ENCODE results near the gene TUT4.

TUT4 gene

DNA sequence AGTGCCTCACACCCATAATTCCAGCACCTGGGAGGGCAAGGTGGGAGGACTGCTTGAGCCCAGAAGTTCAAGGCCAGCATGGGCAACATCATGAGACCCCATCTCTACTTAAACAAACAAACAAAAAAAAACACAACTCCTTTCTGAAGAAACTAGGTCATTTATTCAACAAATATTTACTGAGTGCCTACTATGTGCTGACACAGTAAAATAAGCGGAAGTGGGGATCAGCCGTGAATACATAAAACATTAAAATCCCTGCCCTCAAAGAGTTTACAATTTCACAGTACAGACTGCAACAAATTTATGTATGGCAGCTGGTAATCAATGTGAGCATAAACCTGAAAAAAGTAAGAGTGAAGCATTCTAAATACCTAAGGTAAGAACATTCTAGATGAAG is 65.3 kb downstream of the TUT4 start:
- no peak for TF ChIP-seq CTCF (IDR thresholded peaks at IDR 0.05; ENCODE audit: low read depth, low read length)
- DNase-seq (ENCODE audit: extremely low read depth, low read depth) = no peak

- no peak for DNase-seq (ENCODE audit: extremely low read depth, low read depth)
- TF ChIP-seq CTCF (IDR thresholded peaks at IDR 0.05; ENCODE audit: low read depth, low read length) = no peak
Measured at GRCh38 chr1:52482326-52483004, 70.4 kb downstream of the TUT4 start.

- no peak for DNase-seq (ENCODE audit: extremely low read depth, low read depth)
- no peak for TF ChIP-seq CTCF (IDR thresholded peaks at IDR 0.05; ENCODE audit: low read depth, low read length)
Measured at GRCh38 chr1:52479076-52479475, 73.8 kb downstream of the TUT4 start.

DNA sequence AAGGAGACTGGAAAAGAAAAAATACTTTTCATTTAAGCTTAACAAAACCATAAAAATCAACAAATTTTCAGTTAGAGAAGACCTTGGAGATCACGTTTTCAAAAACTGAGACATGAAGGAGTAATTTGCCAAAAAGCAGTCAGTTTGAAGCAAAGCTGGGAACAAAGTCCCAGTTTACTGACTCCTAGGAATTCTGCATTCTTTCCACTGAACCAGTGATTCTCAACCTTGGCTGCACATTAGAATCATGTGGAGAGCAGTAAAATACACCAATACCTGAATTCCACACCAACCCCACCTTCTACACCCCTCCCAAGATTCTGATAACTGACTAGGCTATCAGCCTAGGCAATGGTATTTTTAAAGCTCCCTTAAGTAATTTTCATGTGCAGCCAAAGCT is 75.0 kb downstream of the TUT4 start:
- no peak for TF ChIP-seq CTCF (IDR thresholded peaks at IDR 0.05; ENCODE audit: low read depth, low read length)
- DNase-seq (ENCODE audit: extremely low read depth, low read depth) = no peak

DNA sequence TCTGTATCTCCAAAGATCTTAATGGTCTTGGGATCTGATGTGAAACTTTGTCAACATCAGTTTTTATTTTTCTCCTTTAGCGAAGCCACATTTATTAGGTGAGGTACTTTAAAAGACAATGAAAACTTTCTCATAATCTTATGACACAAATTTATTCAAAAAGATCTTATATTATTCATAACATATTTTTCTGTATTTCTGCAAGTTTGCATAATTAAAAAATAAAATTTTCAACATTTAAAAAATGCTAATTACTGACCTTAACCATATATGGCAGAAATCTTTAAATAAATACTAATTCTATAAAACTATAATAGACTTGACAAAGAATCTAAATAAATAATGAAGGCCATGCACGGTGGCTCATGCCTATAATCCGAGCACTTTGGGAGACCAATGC is 75.9 kb downstream of the TUT4 start:
- no peak for TF ChIP-seq CTCF (IDR thresholded peaks at IDR 0.05; ENCODE audit: low read depth, low read length)
- no peak for DNase-seq (ENCODE audit: extremely low read depth, low read depth)

- TF ChIP-seq CTCF (IDR thresholded peaks at IDR 0.05; ENCODE audit: low read depth, low read length) = no peak
Measured at GRCh38 chr1:52474807-52475206, 78.1 kb downstream of the TUT4 start.

DNA sequence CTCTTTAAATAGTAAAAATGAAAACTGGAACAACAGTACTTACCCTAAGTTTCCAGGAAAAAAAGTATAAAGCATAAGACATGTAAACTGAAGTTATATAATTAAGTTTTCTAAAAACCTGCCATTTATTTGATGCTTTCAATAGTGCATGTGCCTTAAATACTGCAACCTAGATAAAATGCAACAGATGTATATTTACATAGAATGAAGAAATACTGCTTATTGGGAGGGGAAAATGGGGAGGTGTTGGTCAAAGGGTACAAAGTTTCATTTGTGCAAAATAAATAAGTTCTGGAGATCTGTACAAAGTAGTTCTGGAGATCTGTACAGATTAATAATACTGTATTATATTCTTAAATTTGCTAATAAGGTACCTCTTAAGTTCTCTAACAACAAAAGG is 79.9 kb downstream of the TUT4 start:
- DNase-seq (ENCODE audit: extremely low read depth, low read depth) = no peak
- no peak for TF ChIP-seq CTCF (IDR thresholded peaks at IDR 0.05; ENCODE audit: low read depth, low read length)

More at GRCh38 chr1:52474807-52475206, 78.1 kb downstream of the TUT4 start:
- DNase-seq (ENCODE audit: extremely low read depth, low read depth) = no peak

All from AG09319 (cell line).